HG03432 (cell line): ENCODE measurements around the gene PCSK9.

Source experiments
- ATAC-seq: cut with Tn5 transposase; IDR thresholded peaks from one replicate; pipeline ENCODE4 v1.9.1; 2021; ENCODE audit warnings: mild to moderate bottlenecking, moderate library complexity; ENCODE audit not compliant: unreplicated experiment

PCSK9 gene

GRCh38 chr1:55057270-55057955 lies 18.1 kb downstream of the PCSK9 start:
- no peak for ATAC-seq

GRCh38 chr1:55057956-55058298 lies 18.6 kb downstream of the PCSK9 start:
- ATAC-seq = no peak

GRCh38 chr1:55059302-55060132 lies 20.2 kb downstream of the PCSK9 start:
- ATAC-seq = no peak

GRCh38 chr1:55060133-55060999 lies 21.0 kb downstream of the PCSK9 start:
- peak; percentile 50 for ATAC-seq

- ATAC-seq = no peak
Measured at GRCh38 chr1:55061000-55061705, 21.8 kb downstream of the PCSK9 start.

- ATAC-seq = no peak
Measured at GRCh38 chr1:55061706-55062321, 22.5 kb downstream of the PCSK9 start.

- ATAC-seq = no peak
Measured at GRCh38 chr1:55062801-55063576, 23.6 kb downstream of the PCSK9 start.

- no peak for ATAC-seq
Measured at GRCh38 chr1:55063577-55063942, 24.2 kb downstream of the PCSK9 start.

GRCh38 chr1:55064071-55064581 lies 24.8 kb downstream of the PCSK9 start:
- no peak for ATAC-seq

GRCh38 chr1:55064861-55065263 lies 25.5 kb downstream of the PCSK9 start:
- no peak for ATAC-seq

- no peak for ATAC-seq
Measured at GRCh38 chr1:55065648-55066047, 26.3 kb downstream of the PCSK9 start.

- ATAC-seq = no peak
Measured at GRCh38 chr1:55067022-55067778, 27.9 kb downstream of the PCSK9 start.

GRCh38 chr1:55067914-55068313 lies 28.6 kb downstream of the PCSK9 start:
- no peak for ATAC-seq

GRCh38 chr1:55068638-55069037 lies 29.3 kb downstream of the PCSK9 start:
- no peak for ATAC-seq

- no peak for ATAC-seq
Measured at GRCh38 chr1:55069280-55069679, 29.9 kb downstream of the PCSK9 start.

GRCh38 chr1:55070293-55071164 lies 31.2 kb downstream of the PCSK9 start:
- no peak for ATAC-seq

- ATAC-seq = no peak
Measured at GRCh38 chr1:55071477-55071876, 32.1 kb downstream of the PCSK9 start.
